H9 (cell line): ENCODE measurements around the gene EMX2. TPM values are rescaled to one million over a fixed set of nuclear protein-coding genes. Genes with fewer than 3 reads are reported as not detected.

Experiments used
- DNase-seq: peaks from one replicate; pipeline ENCODE4 v3.0.0-alpha.2; 2017
- H2AFZ ChIP-seq: one replicate; pipeline ENCODE4 v1.6.1; 2013; ENCODE audit warnings: mild to moderate bottlenecking, low read length, control low read depth, moderate library complexity
- H2AK5ac ChIP-seq: 2 replicates; pipeline ENCODE4 v1.6.1; 2013; ENCODE audit warnings: low read length, control low read depth, mixed read lengths; ENCODE audit not compliant: insufficient read length
- H2BK120ac ChIP-seq: one replicate; pipeline ENCODE4 v1.6.1; 2013; ENCODE audit warnings: low read depth, mild to moderate bottlenecking, low read length, control low read depth, inconsistent platforms; ENCODE audit not compliant: poor library complexity, severe bottlenecking
- H2BK12ac ChIP-seq: 2 replicates; pipeline ENCODE4 v1.6.1; 2013; ENCODE audit warnings: low read length, control low read depth, mixed read lengths, low read depth; ENCODE audit not compliant: insufficient read length
- H2BK15ac ChIP-seq: 2 replicates; pipeline ENCODE4 v1.6.1; 2013; ENCODE audit warnings: low read depth, low read length, control low read depth
- H2BK20ac ChIP-seq: one replicate; pipeline ENCODE4 v1.6.1; 2013; ENCODE audit warnings: low read depth, mild to moderate bottlenecking, low read length, control low read depth, inconsistent platforms; ENCODE audit not compliant: poor library complexity, severe bottlenecking
- H2BK5ac ChIP-seq: 2 replicates; pipeline ENCODE4 v1.6.1; 2013; ENCODE audit warnings: low read length, control low read depth, mixed read lengths; ENCODE audit not compliant: insufficient read length
- H3K14ac ChIP-seq: 2 replicates; pipeline ENCODE4 v1.6.1; 2013; ENCODE audit warnings: low read length, control low read depth; ENCODE audit not compliant: insufficient read depth
- H3K18ac ChIP-seq: 2 replicates; pipeline ENCODE4 v1.6.1; 2013; ENCODE audit warnings: low read depth, mild to moderate bottlenecking, mixed read lengths, low read length, control low read depth; ENCODE audit not compliant: insufficient read length
- H3K23ac ChIP-seq: 2 replicates; pipeline ENCODE4 v1.6.1; 2013; ENCODE audit warnings: low read length, control low read depth, mixed read lengths, low read depth; ENCODE audit not compliant: insufficient read length
- H3K23me2 ChIP-seq: 2 replicates; pipeline ENCODE4 v1.6.1; 2013; ENCODE audit warnings: low read depth, mild to moderate bottlenecking, mixed read lengths, low read length, control low read depth; ENCODE audit not compliant: insufficient read length, poor library complexity, severe bottlenecking
- H3K27ac ChIP-seq: 2 replicates; pipeline ENCODE4 v1.5.1; 2013; ENCODE audit warnings: low read length, control low read depth, mixed read lengths, low read depth; ENCODE audit not compliant: insufficient read length
- H3K27me3 ChIP-seq: 2 replicates; pipeline ENCODE4 v1.6.1; 2013; ENCODE audit warnings: low read length, control low read depth, inconsistent platforms; ENCODE audit not compliant: insufficient read depth
- H3K4ac ChIP-seq: 2 replicates; pipeline ENCODE4 v1.6.1; 2013; ENCODE audit warnings: low read depth, mild to moderate bottlenecking, control low read depth, inconsistent platforms, low read length, moderate library complexity
- H3K4me1 ChIP-seq: 2 replicates; pipeline ENCODE4 v1.6.1; 2013; ENCODE audit warnings: low read length, control low read depth, inconsistent platforms; ENCODE audit not compliant: insufficient read depth
- H3K4me2 ChIP-seq: 2 replicates; pipeline ENCODE4 v1.6.1; 2013; ENCODE audit warnings: low read length, control low read depth, mixed read lengths; ENCODE audit not compliant: insufficient read length, insufficient read depth
- H3K56ac ChIP-seq: 2 replicates; pipeline ENCODE4 v1.6.1; 2013; ENCODE audit warnings: low read depth, mild to moderate bottlenecking, mixed read lengths, low read length, control low read depth; ENCODE audit not compliant: insufficient read length
- H3K79me1 ChIP-seq: 2 replicates; pipeline ENCODE4 v1.6.1; 2013; ENCODE audit warnings: low read depth, mild to moderate bottlenecking, moderate library complexity, low read length, control low read depth, inconsistent platforms; ENCODE audit not compliant: insufficient read depth, poor library complexity, severe bottlenecking
- H3K79me2 ChIP-seq: 2 replicates; pipeline ENCODE4 v1.6.1; 2013; ENCODE audit warnings: low read length, control low read depth, inconsistent platforms; ENCODE audit not compliant: insufficient read depth
- H3K9ac ChIP-seq: 2 replicates; pipeline ENCODE4 v1.6.1; 2013; ENCODE audit warnings: low read length, control low read depth, mixed read lengths; ENCODE audit not compliant: insufficient read length; ENCODE audit errors: extremely low read depth
- H3K9me3 ChIP-seq: one replicate; pipeline ENCODE4 v1.6.1; 2013; ENCODE audit warnings: low read depth, low read length, inconsistent platforms; ENCODE audit not compliant: control insufficient read depth
- H3T11ph ChIP-seq: one replicate; pipeline ENCODE4 v1.6.1; 2013; ENCODE audit warnings: mild to moderate bottlenecking, low read length, control low read depth, inconsistent platforms
- H4K20me1 ChIP-seq: one replicate; pipeline ENCODE4 v1.6.1; 2013; ENCODE audit not compliant: control insufficient read depth, insufficient read length, insufficient read depth
- H4K5ac ChIP-seq: 2 replicates; pipeline ENCODE4 v1.6.1; 2013; ENCODE audit warnings: low read depth, mild to moderate bottlenecking, mixed read lengths, low read length, control low read depth; ENCODE audit not compliant: insufficient read length
- H4K8ac ChIP-seq: replicated peaks from 2 replicates; pipeline ENCODE4 v1.6.1; 2013; ENCODE audit warnings: low read length, control low read depth, mixed read lengths, low read depth; ENCODE audit not compliant: insufficient read length
- H4K91ac ChIP-seq: 2 replicates; pipeline ENCODE4 v1.6.1; 2013; ENCODE audit warnings: low read depth, mild to moderate bottlenecking, moderate library complexity, mixed read lengths, low read length, control low read depth; ENCODE audit not compliant: insufficient read length
- H3K27ac Mint-ChIP-seq, 3 experiments: 2 replicates in 2 of 3; 3 replicates in 1 of 3; pipeline ENCODE4 v1.8.0; 2020 to 2021; ENCODE audit warnings: mixed read lengths in 3 of 3, mild to moderate bottlenecking in 1 of 3, moderate library complexity in 1 of 3
- H3K27me3 Mint-ChIP-seq: 2 replicates; pipeline ENCODE4 v1.8.0; 2021; ENCODE audit warnings: low read depth, mild to moderate bottlenecking, moderate library complexity, mixed read lengths
- H3K36me3 Mint-ChIP-seq, 3 experiments: 2 replicates in 2 of 3; 3 replicates in 1 of 3; pipeline ENCODE4 v1.8.0; 2020 to 2021; ENCODE audit warnings: low read depth in 3 of 3, mixed read lengths in 3 of 3; ENCODE audit not compliant: insufficient read depth in 1 of 3
- H3K4me1 Mint-ChIP-seq, 2 experiments: 2 replicates each; pipeline ENCODE4 v1.8.0; 2020; ENCODE audit warnings: mixed read lengths in 2 of 2
- H3K4me3 Mint-ChIP-seq, 2 experiments: 2 replicates in 1 of 2; 3 replicates in 1 of 2; pipeline ENCODE4 v1.8.0; 2020 to 2021; ENCODE audit warnings: mild to moderate bottlenecking in 2 of 2, mixed read lengths in 2 of 2, moderate library complexity in 1 of 2
- H3K9me3 Mint-ChIP-seq, 2 experiments: 2 replicates in 1 of 2; 3 replicates in 1 of 2; pipeline ENCODE4 v1.8.0; 2020; ENCODE audit warnings: mild to moderate bottlenecking in 2 of 2, mixed read lengths in 2 of 2, moderate library complexity in 1 of 2
- WGBS: extraction: QIAGEN DNeasy Blood & Tissue Kit; methylation state at CpG from one replicate; pipeline ENCODE4 v1.1.7; 2013; ENCODE audit warnings: missing lambda C conversion rate, low lambda C conversion rate, mixed read lengths; ENCODE audit not compliant: insufficient read length; ENCODE audit errors: extremely low coverage; 5-methylcytosine and 5-hydroxymethylcytosine counted together
- total RNA-seq: library from RNA; stranded (reverse); gene quantifications from 2 replicates; pipeline ENCODE4 v1.2.1, GENCODE V29; 2021
- TF ChIP-seq, protein P1 (sequence below): fragments of 200-600 bp; sonication (generic); conservative IDR thresholded peaks from 3 replicates; pipeline ENCODE4 v1.8.0; 2021; ENCODE audit warnings: antibody characterized with exemption, mild to moderate bottlenecking

EMX2 gene
- total RNA-seq, 1 experiment from 2014 or later = not detected

DNA sequence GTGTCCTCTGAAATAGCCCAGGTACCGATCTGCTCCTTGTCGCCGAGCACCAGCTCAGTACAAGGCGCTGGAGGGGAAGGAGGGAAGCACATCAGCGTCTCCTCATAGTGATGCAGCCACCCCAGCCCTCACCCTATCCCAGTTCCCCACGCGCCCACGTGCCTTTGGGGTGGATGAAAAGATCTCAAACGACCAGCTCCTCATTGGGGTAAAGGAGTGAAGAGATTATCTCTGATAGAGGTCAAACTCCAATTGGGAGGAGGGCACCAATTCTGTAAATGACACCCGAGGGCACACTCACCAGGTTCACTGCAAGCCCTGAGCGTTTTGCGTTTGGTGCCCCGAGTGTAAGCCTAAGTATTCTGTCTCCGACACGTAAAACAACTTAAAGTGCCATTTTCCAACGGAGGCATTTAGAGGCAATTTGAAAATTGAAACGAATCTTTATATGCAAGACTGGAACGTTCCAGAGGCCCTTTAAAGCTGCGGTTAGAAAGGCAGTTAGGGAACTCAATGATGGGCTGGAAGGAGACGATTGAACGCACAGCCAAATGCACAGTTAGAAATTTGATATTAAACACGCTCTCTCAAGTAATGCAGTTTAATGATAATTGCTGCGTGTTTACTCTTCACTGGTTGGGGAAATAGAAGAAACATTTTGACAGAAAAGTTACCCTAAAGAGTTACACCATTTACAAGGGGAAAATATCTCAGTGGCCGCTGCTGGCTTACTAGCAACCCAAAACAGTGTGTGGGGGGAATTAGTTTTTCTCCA lies 8.9 kb upstream of the EMX2 start:
- H3K14ac ChIP-seq = no peak overlapping the region
- no peaks in the 10 kb centered on the region for H3K4me1 ChIP-seq
- H3K79me1 ChIP-seq = no peaks in the 10 kb centered on the region
- H3T11ph ChIP-seq = no peak overlapping the region
- DNase-seq = no peak
- no peak overlapping the region for H4K5ac ChIP-seq
- H3K27ac ChIP-seq = no peak overlapping the region
- no peaks in the 10 kb centered on the region for H3K79me2 ChIP-seq
- no peak overlapping the region for H4K8ac ChIP-seq
- peaks cover 85% of the 10 kb centered on the region for H3K27me3 ChIP-seq
- H2BK12ac ChIP-seq = no peak overlapping the region
- H2AFZ ChIP-seq = no peak overlapping the region
- H3K9ac ChIP-seq = no peak overlapping the region
- no peak overlapping the region for H4K91ac ChIP-seq
- H3K4ac ChIP-seq = no peak overlapping the region
- H3K9me3 Mint-ChIP-seq = peaks cover 0 to 2% of the 10 kb centered on the region in 2 experiments; a peak in 3 of 5 replicates
- no peak overlapping the region for H2BK15ac ChIP-seq
- no peak overlapping the region for H3K23ac ChIP-seq
- WGBS = no CpG with 5 or more reads among the region's 24 CpGs
- H2AK5ac ChIP-seq = no peak overlapping the region
- H2BK120ac ChIP-seq = no peak overlapping the region
- TF ChIP-seq, protein P1, sequence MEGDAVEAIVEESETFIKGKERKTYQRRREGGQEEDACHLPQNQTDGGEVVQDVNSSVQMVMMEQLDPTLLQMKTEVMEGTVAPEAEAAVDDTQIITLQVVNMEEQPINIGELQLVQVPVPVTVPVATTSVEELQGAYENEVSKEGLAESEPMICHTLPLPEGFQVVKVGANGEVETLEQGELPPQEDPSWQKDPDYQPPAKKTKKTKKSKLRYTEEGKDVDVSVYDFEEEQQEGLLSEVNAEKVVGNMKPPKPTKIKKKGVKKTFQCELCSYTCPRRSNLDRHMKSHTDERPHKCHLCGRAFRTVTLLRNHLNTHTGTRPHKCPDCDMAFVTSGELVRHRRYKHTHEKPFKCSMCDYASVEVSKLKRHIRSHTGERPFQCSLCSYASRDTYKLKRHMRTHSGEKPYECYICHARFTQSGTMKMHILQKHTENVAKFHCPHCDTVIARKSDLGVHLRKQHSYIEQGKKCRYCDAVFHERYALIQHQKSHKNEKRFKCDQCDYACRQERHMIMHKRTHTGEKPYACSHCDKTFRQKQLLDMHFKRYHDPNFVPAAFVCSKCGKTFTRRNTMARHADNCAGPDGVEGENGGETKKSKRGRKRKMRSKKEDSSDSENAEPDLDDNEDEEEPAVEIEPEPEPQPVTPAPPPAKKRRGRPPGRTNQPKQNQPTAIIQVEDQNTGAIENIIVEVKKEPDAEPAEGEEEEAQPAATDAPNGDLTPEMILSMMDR = no peak
- no peaks in the 10 kb centered on the region for H3K9me3 ChIP-seq
- peak overlapping the region; percentile 31 for H3K4me2 ChIP-seq
- H3K27ac Mint-ChIP-seq = no peak overlapping the region
- H2BK5ac ChIP-seq = no peak overlapping the region
- H3K4me3 Mint-ChIP-seq = peak overlapping the region in 1 of 2 experiments; percentile 45; a peak in 3 of 5 replicates
- peaks cover 4 to 28% of the 10 kb centered on the region in 2 experiments for H3K4me1 Mint-ChIP-seq
- no peak overlapping the region for H3K18ac ChIP-seq
- H3K36me3 Mint-ChIP-seq = no peaks in the 10 kb centered on the region
- H3K56ac ChIP-seq = no peak overlapping the region
- no peak overlapping the region for H2BK20ac ChIP-seq
- peaks cover 100% of the 10 kb centered on the region for H3K27me3 Mint-ChIP-seq
- H4K20me1 ChIP-seq = peaks cover 4% of the 10 kb centered on the region
- no peaks in the 10 kb centered on the region for H3K23me2 ChIP-seq
